ENCODE measurements around the gene UBE2V1. TPM values are rescaled to one million over a fixed set of nuclear protein-coding genes. Genes with fewer than 3 reads are reported as not detected.

Gene UBE2V1
- total and polyA plus RNA-seq, 2 of the 13 experiments (the other 11 are each of a cell fraction or from before 2014, with no cell fraction given), result 81.3 to 132 TPM

- TF ChIP-seq, protein P1, sequence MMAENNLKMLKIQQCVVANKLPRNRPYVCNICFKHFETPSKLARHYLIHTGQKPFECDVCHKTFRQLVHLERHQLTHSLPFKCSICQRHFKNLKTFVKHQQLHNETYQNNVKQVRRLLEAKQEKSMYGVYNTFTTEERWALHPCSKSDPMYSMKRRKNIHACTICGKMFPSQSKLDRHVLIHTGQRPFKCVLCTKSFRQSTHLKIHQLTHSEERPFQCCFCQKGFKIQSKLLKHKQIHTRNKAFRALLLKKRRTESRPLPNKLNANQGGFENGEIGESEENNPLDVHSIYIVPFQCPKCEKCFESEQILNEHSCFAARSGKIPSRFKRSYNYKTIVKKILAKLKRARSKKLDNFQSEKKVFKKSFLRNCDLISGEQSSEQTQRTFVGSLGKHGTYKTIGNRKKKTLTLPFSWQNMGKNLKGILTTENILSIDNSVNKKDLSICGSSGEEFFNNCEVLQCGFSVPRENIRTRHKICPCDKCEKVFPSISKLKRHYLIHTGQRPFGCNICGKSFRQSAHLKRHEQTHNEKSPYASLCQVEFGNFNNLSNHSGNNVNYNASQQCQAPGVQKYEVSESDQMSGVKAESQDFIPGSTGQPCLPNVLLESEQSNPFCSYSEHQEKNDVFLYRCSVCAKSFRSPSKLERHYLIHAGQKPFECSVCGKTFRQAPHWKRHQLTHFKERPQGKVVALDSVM (CRISPR knock-in tag; IDR thresholded peaks at IDR 0.05), result 0 out of 2 replicates have a peak, but pooled peaks have one; percentile 8
- TF ChIP-seq ZNF574 (CRISPR knock-in tag; IDR thresholded peaks at IDR 0.05), result peak; percentile 83
- peak; percentile 90; the same call in 1 of the 2 replicates for TF ChIP-seq ZNF580 (CRISPR knock-in tag; IDR thresholded peaks at IDR 0.05; ENCODE audit: borderline replicate concordance, low read depth)
- peak; percentile 93; the same call in 1 of the 2 replicates for TF ChIP-seq BATF2 (CRISPR knock-in tag; IDR thresholded peaks at IDR 0.05)
- no peak for TF ChIP-seq GABPA (IDR thresholded peaks at IDR 0.05; ENCODE audit: low read depth, low read length)
- TF ChIP-seq GABPA (CRISPR knock-in tag; IDR thresholded peaks at IDR 0.05; ENCODE audit: low read depth), result no peak
- TF ChIP-seq ZNF10 (CRISPR knock-in tag; IDR thresholded peaks at IDR 0.05; ENCODE audit: borderline replicate concordance, low read depth), result no peak
- peak; percentile 82 for TF ChIP-seq MED8 (CRISPR knock-in tag; IDR thresholded peaks at IDR 0.05; ENCODE audit: insufficient replicate concordance)
- TF ChIP-seq BCL6 (CRISPR knock-in tag; IDR thresholded peaks at IDR 0.05), result peak; percentile 67
- TF ChIP-seq DNMT1 (CRISPR knock-in tag; IDR thresholded peaks at IDR 0.05), result peak; percentile 94; the same call in 1 of the 2 replicates
- TF ChIP-seq PLSCR1 (CRISPR knock-in tag; IDR thresholded peaks at IDR 0.05; ENCODE audit: borderline replicate concordance), result peak; percentile 90; the same call in 1 of the 2 replicates
- peak; percentile 98 for TF ChIP-seq BCL3 (CRISPR knock-in tag; IDR thresholded peaks at IDR 0.05)
- peak; percentile 94 for TF ChIP-seq RFXAP (CRISPR knock-in tag; IDR thresholded peaks at IDR 0.05; ENCODE audit: borderline replicate concordance)
- TF ChIP-seq SIN3B (IDR thresholded peaks at IDR 0.05; ENCODE audit: low read length), result peak; percentile 20; the same call in 1 of the 2 replicates
- TF ChIP-seq SP4 (CRISPR knock-in tag; IDR thresholded peaks at IDR 0.05), result peak; percentile 90
- peak; percentile 68; the same call in 1 of the 2 replicates for TF ChIP-seq ZFP1 (CRISPR knock-in tag; IDR thresholded peaks at IDR 0.05)
- 0 out of 2 replicates have a peak, but pooled peaks have one; percentile 24 for TF ChIP-seq KDM5A (IDR thresholded peaks at IDR 0.05; ENCODE audit: borderline replicate concordance, low read length)
- TF ChIP-seq, protein P2, sequence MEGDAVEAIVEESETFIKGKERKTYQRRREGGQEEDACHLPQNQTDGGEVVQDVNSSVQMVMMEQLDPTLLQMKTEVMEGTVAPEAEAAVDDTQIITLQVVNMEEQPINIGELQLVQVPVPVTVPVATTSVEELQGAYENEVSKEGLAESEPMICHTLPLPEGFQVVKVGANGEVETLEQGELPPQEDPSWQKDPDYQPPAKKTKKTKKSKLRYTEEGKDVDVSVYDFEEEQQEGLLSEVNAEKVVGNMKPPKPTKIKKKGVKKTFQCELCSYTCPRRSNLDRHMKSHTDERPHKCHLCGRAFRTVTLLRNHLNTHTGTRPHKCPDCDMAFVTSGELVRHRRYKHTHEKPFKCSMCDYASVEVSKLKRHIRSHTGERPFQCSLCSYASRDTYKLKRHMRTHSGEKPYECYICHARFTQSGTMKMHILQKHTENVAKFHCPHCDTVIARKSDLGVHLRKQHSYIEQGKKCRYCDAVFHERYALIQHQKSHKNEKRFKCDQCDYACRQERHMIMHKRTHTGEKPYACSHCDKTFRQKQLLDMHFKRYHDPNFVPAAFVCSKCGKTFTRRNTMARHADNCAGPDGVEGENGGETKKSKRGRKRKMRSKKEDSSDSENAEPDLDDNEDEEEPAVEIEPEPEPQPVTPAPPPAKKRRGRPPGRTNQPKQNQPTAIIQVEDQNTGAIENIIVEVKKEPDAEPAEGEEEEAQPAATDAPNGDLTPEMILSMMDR (CRISPR knock-in tag; IDR thresholded peaks at IDR 0.05), result no peak
These were observed 40.8 kb upstream of the UBE2V1 start, which contains the start of gene PEDS1 (continued) for GRCh38 chr20:50153500-50154377.
